GM12878 (cell line): ENCODE measurements around the gene ADARB1. TPM values are rescaled to one million over a fixed set of nuclear protein-coding genes. Genes with fewer than 3 reads are reported as not detected.

Experiments used
- ATAC-seq: fragments of 200-7000 bp; cut with Tn5 transposase; 3 replicates; pipeline ENCODE4 v1.9.1; 2020; ENCODE audit warnings: mild to moderate bottlenecking, moderate library complexity
- BruUV-seq: library from RNA; stranded (reverse); fragments of 400-500 nt; replicated peaks from 2 replicates; lab custom pipeline; 2021; lab: Mats Ljungman, UMichigan
- CTCF ChIA-PET: fragments of 300-600 bp; sonication (Branson Sonifier 250); formaldehyde crosslinking; extraction: SDS; loops from one replicate; lab custom pipeline; 2021; ENCODE audit warnings: inconsistent platforms; lab: Yijun Ruan, JAX
- POLR2A ChIA-PET: fragments of 350-600 bp; formaldehyde crosslinking; extraction: SDS; loops from one replicate; lab custom pipeline; 2021; ENCODE audit warnings: inconsistent platforms; lab: Charles Lee
- RAD21 ChIA-PET: fragments of 300-600 bp; sonication (Branson Sonifier 250); formaldehyde crosslinking; loops from one replicate; lab custom pipeline; 2023; ENCODE audit warnings: antibody characterized with exemption; ENCODE audit not compliant: unreplicated experiment; lab: Charles Lee
- SMC1A ChIA-PET: fragments of 300-600 bp; sonication (Branson Sonifier 250); formaldehyde crosslinking; loops from one replicate; lab custom pipeline; 2023; ENCODE audit not compliant: unreplicated experiment, uncharacterized antibody; lab: Charles Lee
- DNase-seq: peaks from one replicate; pipeline ENCODE4 v3.0.0-alpha.2; 2011; ENCODE audit warnings: low read depth, low spot score
- FAIRE-seq: peaks from 3 replicates; lab custom pipeline; 2011; peaks lifted over from hg19 to GRCh38; lab: Jason Lieb, UNC
- H2AFZ ChIP-seq: 2 replicates; pipeline ENCODE4 v1.6.0; 2011; ENCODE audit warnings: low read depth, low read length, control low read depth; ENCODE audit not compliant: control insufficient read depth
- H3K27ac ChIP-seq: 2 replicates; pipeline ENCODE4 v1.5.1; 2011; ENCODE audit warnings: control low read depth; ENCODE audit not compliant: control insufficient read depth, insufficient read depth
- H3K27me3 ChIP-seq, 2 experiments: replicated peaks in 1 of 2; 2 replicates each; pipeline versions ENCODE4 v1.6.0 to v1.6.1; 2011; ENCODE audit warnings: low read length in 1 of 2; ENCODE audit not compliant: control insufficient read depth in 2 of 2, insufficient read depth in 2 of 2
- H3K36me3 ChIP-seq, 2 experiments: 2 replicates each; pipeline ENCODE4 v1.5.1; 2011; ENCODE audit warnings: low read length in 1 of 2; ENCODE audit not compliant: control insufficient read depth in 2 of 2, insufficient read depth in 2 of 2
- H3K4me1 ChIP-seq: 2 replicates; pipeline ENCODE4 v1.6.1; 2011; ENCODE audit warnings: mild to moderate bottlenecking, low read length, moderate library complexity, mixed read lengths; ENCODE audit not compliant: control insufficient read depth, insufficient read depth
- H3K4me2 ChIP-seq: 2 replicates; pipeline ENCODE4 v1.6.0; 2011; ENCODE audit warnings: control low read depth; ENCODE audit not compliant: control insufficient read depth, insufficient read depth
- H3K4me3 ChIP-seq: fragments of 200-600 bp; sonication (generic); 2 replicates; pipeline ENCODE4 v1.5.1; 2016
- H3K79me2 ChIP-seq: 2 replicates; pipeline ENCODE4 v1.6.0; 2011; ENCODE audit warnings: low read length; ENCODE audit not compliant: control insufficient read depth, insufficient read depth
- H3K9ac ChIP-seq: 2 replicates; pipeline ENCODE4 v1.8.0; 2011; ENCODE audit warnings: low read length, control low read depth, mixed read lengths; ENCODE audit not compliant: control insufficient read depth, insufficient read depth
- H3K9me3 ChIP-seq: replicated peaks from 3 replicates; pipeline ENCODE4 v1.5.1; 2011; ENCODE audit warnings: mild to moderate bottlenecking, low read length; ENCODE audit not compliant: control insufficient read depth, insufficient read depth
- H4K20me1 ChIP-seq: 2 replicates; pipeline ENCODE4 v1.6.0; 2011; ENCODE audit not compliant: control insufficient read depth, insufficient read depth
- BCLAF1 ChIP-seq: fragments of 450-650 bp; IDR thresholded peaks from 2 replicates; pipeline ENCODE4 v1.6.1; 2017; ENCODE audit warnings: antibody characterized with exemption, mild to moderate bottlenecking, moderate library complexity
- CEBPB ChIP-seq, 2 experiments: fragments of 150-350 bp in 1 of 2; IDR thresholded peaks; 2 replicates each; pipeline ENCODE4 v1.6.1; 2012 to 2014; ENCODE audit warnings: low read depth in 2 of 2, low read length in 2 of 2, borderline replicate concordance in 1 of 2, inconsistent platforms in 1 of 2
- DPF2 ChIP-seq: fragments of 450-650 bp; IDR thresholded peaks from 2 replicates; pipeline ENCODE4 v1.6.1; 2017; ENCODE audit warnings: mild to moderate bottlenecking
- ESRRA ChIP-seq: IDR thresholded peaks from 2 replicates; pipeline ENCODE4 v1.6.1; 2012; ENCODE audit warnings: mild to moderate bottlenecking, low read length, improper control_type of control experiment
- ETV6 ChIP-seq, 2 experiments: fragments of 450-650 bp in 1 of 2; IDR thresholded peaks in 1 of 2; conservative IDR thresholded peaks in 1 of 2; 2 replicates each; pipeline ENCODE4 v1.6.1; 2014; ENCODE audit warnings: antibody characterized with exemption in 1 of 2, borderline replicate concordance in 1 of 2, low read depth in 1 of 2, mild to moderate bottlenecking in 1 of 2, moderate library complexity in 1 of 2
- IRF5 ChIP-seq: fragments of 450-650 bp; IDR thresholded peaks from 2 replicates; pipeline ENCODE4 v1.6.1; 2017; ENCODE audit warnings: borderline replicate concordance
- JUND ChIP-seq: IDR thresholded peaks from 2 replicates; pipeline ENCODE4 v1.6.1; 2012; ENCODE audit warnings: low read depth, mild to moderate bottlenecking, low read length, improper control_type of control experiment, moderate library complexity
- MEF2B ChIP-seq: fragments of 450-650 bp; IDR thresholded peaks from 2 replicates; pipeline ENCODE4 v1.6.1; 2018; ENCODE audit warnings: mild to moderate bottlenecking, moderate library complexity; ENCODE audit not compliant: partially characterized antibody, poor library complexity, severe bottlenecking
- RAD51 ChIP-seq: fragments of 450-650 bp; IDR thresholded peaks from 2 replicates; pipeline ENCODE4 v1.6.1; 2016; ENCODE audit warnings: moderate library complexity, mild to moderate bottlenecking, inconsistent platforms
- RB1 ChIP-seq: fragments of 450-650 bp; formaldehyde crosslinking; IDR thresholded peaks from 2 replicates; pipeline ENCODE4 v1.6.1; 2017; ENCODE audit warnings: mild to moderate bottlenecking, borderline replicate concordance
- SMAD1 ChIP-seq: fragments of 450-650 bp; IDR thresholded peaks from 2 replicates; pipeline ENCODE4 v1.6.1; 2018; ENCODE audit warnings: mild to moderate bottlenecking, low read depth; ENCODE audit not compliant: partially characterized antibody
- SMC3 ChIP-seq: IDR thresholded peaks from 2 replicates; pipeline ENCODE4 v1.6.1; 2011; ENCODE audit warnings: low read length, improper control_type of control experiment, borderline replicate concordance
- SUPT20H ChIP-seq: IDR thresholded peaks from 2 replicates; pipeline ENCODE4 v1.6.1; 2011; ENCODE audit warnings: low read depth, mild to moderate bottlenecking, low read length, moderate library complexity, borderline replicate concordance; ENCODE audit not compliant: control insufficient read depth
- TCF3 ChIP-seq: IDR thresholded peaks from 2 replicates; pipeline ENCODE4 v1.6.1; 2012; ENCODE audit warnings: low read depth, mild to moderate bottlenecking, low read length, borderline replicate concordance; ENCODE audit not compliant: insufficient read depth
- ZNF207 ChIP-seq: fragments of 450-650 bp; IDR thresholded peaks from 2 replicates; pipeline ENCODE4 v1.6.1; 2014; ENCODE audit warnings: antibody characterized with exemption, mild to moderate bottlenecking, borderline replicate concordance
- ZZZ3 ChIP-seq: IDR thresholded peaks from 2 replicates; pipeline ENCODE4 v1.6.1; 2011; ENCODE audit warnings: low read depth; ENCODE audit not compliant: control insufficient read depth, insufficient read length
- WGBS: methylation state at CpG from one replicate; pipeline ENCODE4 v1.1.6; 2016; ENCODE audit warnings: low lambda C conversion rate; ENCODE audit not compliant: insufficient replicate concordance, insufficient coverage; ENCODE audit errors: missing lambda C conversion rate; 5-methylcytosine and 5-hydroxymethylcytosine counted together
- in situ Hi-C: fragments of 300-500 bp; cut with MboI; formaldehyde crosslinking; loops from 9 replicates; pipeline ENCODE4 v1.14.3; 2018; ENCODE audit warnings: mixed read lengths
- intact Hi-C: fragments of 100-400 bp; cut with micrococcal nuclease; formaldehyde crosslinking; loops from one replicate; pipeline ENCODE4 v1.14.2; 2022; ENCODE audit not compliant: unreplicated experiment
- polyA plus RNA-seq, 11 experiments: library from polyadenylated mRNA; depleted of rRNA in 4 of 11; unstranded in 6 of 11; stranded (reverse) in 5 of 11; fragments of >200 nt; fragmentation: Nextera tagmentation in 4 of 11; fragmentation: Illumina TruSeq in 1 of 11; extraction: Ambion mirVana in 4 of 11; extraction: Trizol in 1 of 11; gene quantifications; 1 replicate in 1 of 11; 2 replicates in 10 of 11; pipeline versions ENCODE4 v1.2.1 to v1.2.3, GENCODE V29; 2011 to 2016; ENCODE audit warnings: inconsistent platforms in 2 of 11, missing spikeins in 2 of 11, low read depth in 1 of 11
- total RNA-seq, 4 experiments: library from RNA; depleted of rRNA in 3 of 4; stranded (reverse); fragments of >200 nt in 3 of 4; fragmentation: Illumina TruSeq in 1 of 4; extraction: Trizol in 1 of 4; gene quantifications; 2 replicates each; pipeline versions ENCODE4 v1.2.1 to v1.2.3, GENCODE V29; 2013 to 2021

The ADARB1 gene
- total and polyA plus RNA-seq, 10 of the 15 experiments (the other 5 are each of a cell fraction or from before 2014, with no cell fraction given), result 5.7 to 61.7 (median 25.3) TPM

GRCh38 chr21:45220714-45221490 lies 146.5 kb downstream of the ADARB1 start (continued):
- TF ChIP-seq CEBPB (IDR thresholded peaks at IDR 0.05; ENCODE audit: borderline replicate concordance in 1 of 2, low read depth in 2 of 2, low read length in 2 of 2) (no peak), SMAD1 (no peak), DPF2 (no peak), TCF3 (no peak)

GRCh38 chr21:45222001-45222400 lies 147.6 kb downstream of the ADARB1 start:
- peaks cover 4% of the 10 kb centered on the region; the same call in 2 of the 3 replicates for H3K9me3 ChIP-seq
- RAD21 ChIA-PET, result no interaction called here
- H3K27ac ChIP-seq, result no peak overlapping the region
- no peak overlapping the region for H2AFZ ChIP-seq
- H3K36me3 ChIP-seq, result no peaks in the 10 kb centered on the region
- no peaks in the 10 kb centered on the region for H4K20me1 ChIP-seq
- in situ Hi-C loops, result no loop called here
- BruUV-seq, result no TSS peak
- SMC1A ChIA-PET, result no interaction called here
- no peaks in the 10 kb centered on the region for H3K4me1 ChIP-seq
- DNase-seq (no peak), ATAC-seq (no peak), FAIRE-seq (no peak)
- intact Hi-C loops, result no loop called here
- CTCF ChIA-PET, result no interaction called here
- H3K79me2 ChIP-seq, result no peaks in the 10 kb centered on the region
- no peak overlapping the region for H3K4me3 ChIP-seq
- no peak overlapping the region for H3K9ac ChIP-seq
- TF ChIP-seq BCLAF1, result no peak
- TF ChIP-seq SMC3, result no peak
- no peak for TF ChIP-seq RB1
- no peak for TF ChIP-seq MEF2B
- no peak for TF ChIP-seq RAD51
- no peak for TF ChIP-seq JUND
- no peak for TF ChIP-seq ZNF207
- no peak for TF ChIP-seq ETV6 (conservative IDR thresholded peaks at IDR 0.05 in 1 of 2, IDR thresholded peaks at IDR 0.05 in 1 of 2; ENCODE audit: borderline replicate concordance in 1 of 2, low read depth in 1 of 2)
- no peak for TF ChIP-seq ESRRA
- no peak for TF ChIP-seq SUPT20H
- no peak for TF ChIP-seq IRF5
- no peak for TF ChIP-seq ZZZ3
- WGBS, result 47% methylated on average over 15 of the region's 15 CpGs
- POLR2A ChIA-PET, result no interaction called here
- no peak overlapping the region for H3K4me2 ChIP-seq
- no peaks in the 10 kb centered on the region for H3K27me3 ChIP-seq
